Right lung (tissue), 5 donors: ENCODE results near the gene SPATA20. TPM values are rescaled to one million over a fixed set of nuclear protein-coding genes. Genes with fewer than 3 reads are reported as not detected.

ENCODE experiments used
- DNase-seq, 2 donors: peaks; one replicate each; pipeline ENCODE4 v3.0.0-alpha.2; 2013
- polyA plus RNA-seq, 5 donors: library from polyadenylated mRNA; unstranded; fragments of 120-200 nt; gene quantifications; one replicate each; pipeline versions ENCODE4 v1.2.1 to v1.2.3, GENCODE V29; 2013; ENCODE audit warnings: inconsistent platforms in 1 of 5, low replicate concordance in 1 of 5; ENCODE audit not compliant: insufficient read length in 5 of 5, insufficient read depth in 1 of 5

The SPATA20 gene
- polyA plus RNA-seq, 5 donors = 38.0 to 51.3 (median 41.6) TPM

DNA sequence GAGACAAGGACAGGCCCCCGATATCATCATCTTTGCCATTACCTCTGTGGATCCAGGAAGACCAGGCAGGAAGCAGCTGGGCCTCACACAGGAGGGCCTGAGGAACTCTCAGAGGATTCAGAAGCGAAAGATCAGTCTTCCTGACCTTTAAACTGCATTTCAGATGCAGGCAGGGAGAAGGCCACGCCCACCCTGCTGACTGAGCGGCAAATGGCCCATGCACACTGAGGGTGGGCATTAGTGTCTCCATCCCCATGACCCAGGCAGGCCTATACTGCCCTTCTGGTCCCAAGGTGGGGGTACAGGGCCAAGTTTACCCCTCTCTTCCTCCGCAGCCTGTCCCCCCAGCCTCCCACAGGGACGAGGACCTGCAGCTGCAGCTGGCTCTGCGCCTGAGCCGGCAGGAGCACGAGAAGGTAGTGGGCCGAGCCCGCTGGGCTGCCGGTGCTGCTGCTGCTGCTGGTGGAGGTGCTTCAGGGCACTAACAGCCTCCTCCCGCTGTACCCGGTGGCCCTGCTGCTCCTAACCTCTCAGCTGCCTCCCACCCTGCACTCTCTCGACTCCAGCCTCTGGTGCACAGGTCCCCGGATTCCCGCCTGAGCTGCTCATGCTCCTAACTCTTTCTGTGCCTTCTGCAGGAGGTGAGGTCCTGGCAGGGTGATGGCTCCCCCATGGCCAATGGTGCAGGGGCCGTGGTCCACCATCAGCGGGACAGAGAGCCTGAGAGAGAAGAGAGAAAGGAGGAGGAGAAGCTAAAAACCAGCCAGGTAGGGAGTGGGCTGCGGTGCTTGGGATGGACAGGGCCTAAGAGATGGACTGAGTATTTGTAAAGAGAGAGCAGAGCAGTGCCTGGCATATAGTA is 8.2 kb upstream of the SPATA20 start:
- DNase-seq = no peak

DNA sequence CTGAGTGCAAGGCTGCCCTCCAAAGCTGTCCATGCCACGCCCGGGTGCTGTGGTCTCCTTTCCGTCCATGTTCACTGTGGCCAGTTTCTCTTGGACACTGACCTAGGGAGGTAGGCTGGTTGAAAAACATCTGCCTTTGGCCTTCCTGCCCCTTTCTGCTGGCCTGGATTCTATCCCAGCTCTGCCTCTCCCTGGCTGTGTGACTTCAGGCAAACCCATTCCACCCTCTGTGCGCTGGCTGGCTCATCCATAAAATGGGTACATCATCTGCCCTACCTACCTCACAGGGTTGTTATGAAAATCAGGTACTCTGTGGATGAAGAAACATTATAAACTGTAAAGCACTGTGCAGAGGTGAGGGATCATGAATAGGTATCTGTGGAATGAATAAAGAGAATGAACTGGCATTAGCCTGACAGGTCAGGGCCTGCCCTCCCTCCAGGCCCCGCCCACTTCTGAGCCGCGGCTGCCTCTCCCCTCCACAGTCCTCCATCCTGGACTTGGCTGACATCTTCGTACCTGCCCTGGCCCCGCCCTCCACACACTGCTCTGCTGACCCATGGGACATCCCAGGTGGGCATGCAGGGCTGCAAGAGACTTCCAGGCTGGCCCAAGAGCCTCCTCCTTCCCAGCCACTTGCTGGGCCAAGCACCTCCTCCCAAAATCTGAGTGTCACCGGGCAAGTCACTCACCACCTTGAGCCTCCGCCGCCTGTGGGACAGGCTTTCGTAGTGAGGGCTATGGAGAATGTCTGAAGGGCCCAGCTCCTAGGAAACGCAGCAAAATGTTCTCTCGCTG is 7.0 kb upstream of the SPATA20 start:
- no peak for DNase-seq

DNA sequence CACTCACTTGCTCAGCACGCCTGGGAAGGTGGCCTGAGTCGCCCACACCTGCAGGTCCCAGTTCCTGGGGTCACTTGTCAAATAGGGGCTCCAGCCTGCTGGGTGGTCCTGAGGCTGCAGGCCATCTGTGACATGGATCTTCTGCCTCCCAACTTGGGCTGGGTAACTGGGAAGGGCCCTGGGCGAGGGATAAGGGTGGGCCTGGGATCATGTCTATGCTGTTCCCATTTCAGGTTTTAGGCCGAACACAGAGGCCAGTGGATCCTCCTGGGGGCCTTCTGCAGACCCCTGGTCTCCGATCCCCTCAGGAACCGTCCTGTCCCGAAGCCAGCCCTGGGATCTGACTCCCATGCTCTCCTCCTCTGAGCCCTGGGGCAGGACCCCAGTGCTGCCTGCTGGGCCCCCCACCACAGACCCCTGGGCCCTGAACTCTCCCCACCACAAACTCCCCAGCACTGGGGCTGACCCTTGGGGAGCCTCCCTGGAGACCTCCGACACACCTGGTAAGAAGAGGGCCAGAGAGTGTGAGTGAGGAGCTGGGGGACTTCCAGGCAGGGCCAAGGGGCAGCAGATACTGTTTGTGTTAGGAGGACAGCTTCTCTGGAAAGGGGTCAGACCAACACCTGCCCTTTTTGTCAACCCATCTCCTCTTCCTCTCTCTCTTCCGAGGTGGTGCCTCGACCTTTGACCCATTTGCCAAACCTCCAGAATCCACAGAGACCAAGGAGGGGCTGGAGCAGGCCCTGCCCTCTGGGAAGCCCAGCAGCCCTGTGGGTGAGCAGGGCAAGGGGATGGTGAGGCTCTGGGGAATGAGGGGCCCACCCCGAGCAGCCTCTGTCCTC is 6.2 kb upstream of the SPATA20 start:
- no peak for DNase-seq

DNA sequence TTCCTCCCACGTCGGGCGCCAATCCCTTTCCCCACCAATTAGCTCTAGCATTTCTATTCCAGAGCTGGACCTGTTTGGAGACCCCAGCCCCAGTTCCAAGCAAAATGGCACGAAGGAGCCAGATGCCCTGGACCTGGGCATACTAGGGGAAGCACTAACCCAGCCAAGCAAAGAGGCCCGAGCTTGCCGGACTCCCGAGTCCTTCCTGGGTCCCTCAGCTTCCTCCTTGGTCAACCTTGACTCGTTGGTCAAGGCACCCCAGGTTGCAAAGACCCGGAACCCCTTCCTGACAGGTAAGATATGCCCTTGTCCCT is 5.6 kb upstream of the SPATA20 start:
- no peak for DNase-seq

DNA sequence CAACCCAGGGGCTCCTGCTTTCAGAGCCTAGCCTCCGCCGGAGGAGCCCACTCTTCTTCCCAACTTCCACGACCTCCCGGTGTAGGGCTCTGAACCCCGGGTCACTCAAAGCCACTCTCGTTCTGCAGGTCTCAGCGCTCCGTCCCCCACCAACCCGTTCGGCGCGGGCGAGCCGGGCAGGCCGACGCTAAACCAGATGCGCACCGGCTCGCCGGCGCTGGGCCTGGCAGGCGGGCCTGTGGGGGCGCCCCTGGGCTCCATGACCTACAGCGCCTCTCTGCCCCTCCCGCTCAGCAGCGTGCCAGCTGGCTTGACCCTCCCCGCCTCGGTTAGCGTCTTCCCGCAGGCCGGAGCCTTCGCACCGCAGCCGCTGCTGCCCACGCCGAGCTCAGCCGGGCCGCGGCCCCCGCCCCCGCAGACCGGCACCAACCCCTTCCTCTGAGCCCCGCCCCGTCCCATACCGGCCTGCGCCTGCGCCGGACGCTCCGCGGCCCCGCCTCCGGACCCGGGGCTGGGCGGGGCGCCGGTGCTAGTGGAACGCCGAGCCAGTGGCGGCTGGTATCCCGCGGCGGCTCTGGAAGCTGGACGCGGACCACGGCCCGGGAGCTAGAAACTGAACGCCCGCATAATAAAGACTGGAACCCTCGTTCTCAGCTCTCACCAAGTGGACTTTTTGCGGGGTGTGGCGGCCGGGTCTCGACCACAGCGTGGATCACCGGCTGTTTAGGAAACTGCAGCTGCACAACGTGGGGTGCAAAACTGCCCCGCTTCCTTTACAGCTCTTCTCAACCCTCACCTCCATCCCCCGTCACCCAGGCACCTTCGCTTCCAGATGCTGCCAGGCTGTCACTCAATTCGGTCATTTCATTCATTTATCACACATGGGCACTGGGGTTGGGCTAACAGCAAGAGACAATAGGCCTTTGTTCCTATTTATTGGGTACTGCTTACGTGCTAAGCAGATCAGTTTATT is 5.0 kb upstream of the SPATA20 start:
- DNase-seq = peak; percentile 83

DNA sequence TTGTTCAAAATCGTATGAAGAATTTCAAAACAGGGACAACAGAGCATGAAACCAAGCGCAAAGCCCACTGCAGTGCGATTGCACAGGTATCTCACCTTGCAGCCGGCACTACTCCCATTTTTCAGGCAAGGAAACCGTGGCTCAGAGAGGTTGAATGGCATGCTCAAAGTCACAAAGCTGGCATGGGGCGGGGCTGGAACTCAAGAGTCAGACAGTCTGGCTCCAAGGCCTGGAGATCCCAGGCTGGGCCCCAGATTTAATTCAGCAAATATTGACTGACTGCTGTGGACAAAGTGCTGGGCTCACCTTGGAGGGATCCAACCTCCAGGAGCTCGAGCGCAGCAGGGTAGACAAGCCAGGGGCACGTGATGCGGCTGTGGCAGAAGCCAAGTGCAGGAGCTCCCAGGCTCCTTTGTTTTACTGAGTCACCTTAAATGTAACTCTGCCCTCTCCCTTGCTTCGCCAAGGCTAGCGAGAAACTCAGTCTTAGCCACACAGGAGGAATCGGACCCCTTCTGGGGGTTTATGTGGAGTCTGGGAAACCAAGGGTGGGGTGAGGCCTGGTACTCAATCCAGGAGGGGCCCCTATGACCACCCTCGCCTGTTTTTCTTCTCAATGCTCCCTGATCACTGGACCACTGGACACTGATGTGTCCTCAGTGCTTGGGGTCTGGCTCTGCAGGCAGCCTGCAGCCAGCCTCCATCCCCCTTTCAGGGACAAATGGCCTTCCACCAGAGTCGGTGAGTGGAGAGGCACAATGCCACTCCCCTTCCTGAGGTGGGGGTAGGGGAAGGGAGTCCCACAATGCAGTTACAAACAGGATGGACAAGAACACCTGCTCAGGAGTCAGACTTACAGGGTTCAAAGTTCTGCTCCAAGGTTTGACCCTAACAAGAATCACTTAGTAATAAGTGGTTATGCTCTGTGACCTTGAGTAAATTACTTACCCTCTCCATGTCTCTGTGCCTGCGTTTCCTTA is 3.9 kb upstream of the SPATA20 start:
- DNase-seq = no peak

DNA sequence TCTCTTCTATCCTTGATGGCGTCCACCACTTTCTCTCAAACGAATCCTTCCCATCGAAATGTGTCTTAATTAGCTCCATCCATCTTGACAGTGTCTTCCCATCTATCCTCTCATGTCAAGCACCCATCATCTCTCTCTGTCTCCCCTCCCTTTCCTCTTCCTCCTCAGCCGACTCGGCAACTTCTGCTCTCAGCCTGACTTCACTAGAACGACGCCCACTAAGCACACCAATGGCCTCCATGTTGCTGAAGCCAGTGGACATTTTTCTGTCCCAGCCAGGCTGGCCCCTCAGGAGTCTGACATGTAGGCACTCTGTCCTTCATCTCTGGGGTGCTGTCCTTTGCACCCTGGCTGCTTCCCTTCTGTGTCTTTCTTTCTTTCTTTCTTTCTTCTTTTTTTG is 2.5 kb upstream of the SPATA20 start:
- no peak for DNase-seq

DNA sequence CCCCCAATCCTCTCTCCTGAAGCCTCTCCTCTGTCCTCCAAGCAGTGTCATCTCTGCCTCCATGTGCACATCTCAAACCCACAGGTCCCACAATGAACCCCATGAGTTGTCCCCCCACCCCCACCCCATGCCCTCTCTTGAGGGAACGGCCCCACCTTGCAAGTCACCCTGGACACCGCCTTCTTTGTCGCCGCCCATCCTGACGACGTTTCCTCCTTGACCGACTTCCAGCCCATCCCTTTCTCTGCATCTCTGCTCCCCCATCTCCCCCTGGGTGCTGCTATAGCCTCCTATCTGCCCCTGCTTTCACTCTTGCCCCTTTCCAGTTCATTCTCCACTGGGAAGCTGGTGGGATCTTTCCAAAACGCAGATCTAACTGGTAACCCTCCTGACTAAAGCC is 1.7 kb upstream of the SPATA20 start:
- no peak for DNase-seq

DNA sequence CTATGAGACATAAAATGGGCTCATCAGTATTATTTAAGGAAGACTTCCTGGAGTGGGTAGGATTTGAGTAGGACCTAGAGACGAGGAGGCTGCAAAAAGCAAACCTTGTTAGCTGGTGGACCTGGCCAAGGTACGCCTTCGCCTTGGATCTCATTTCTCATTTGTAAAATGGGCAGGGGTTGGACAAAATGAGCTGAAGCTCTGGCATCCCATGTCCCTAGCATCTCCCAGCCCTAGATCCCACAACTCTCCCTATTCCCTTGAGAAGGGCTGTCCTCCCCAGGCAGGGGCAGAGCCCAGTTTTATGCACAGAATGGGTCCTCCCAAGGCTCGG is 306 bp upstream of the SPATA20 start:
- no peak for DNase-seq

DNA sequence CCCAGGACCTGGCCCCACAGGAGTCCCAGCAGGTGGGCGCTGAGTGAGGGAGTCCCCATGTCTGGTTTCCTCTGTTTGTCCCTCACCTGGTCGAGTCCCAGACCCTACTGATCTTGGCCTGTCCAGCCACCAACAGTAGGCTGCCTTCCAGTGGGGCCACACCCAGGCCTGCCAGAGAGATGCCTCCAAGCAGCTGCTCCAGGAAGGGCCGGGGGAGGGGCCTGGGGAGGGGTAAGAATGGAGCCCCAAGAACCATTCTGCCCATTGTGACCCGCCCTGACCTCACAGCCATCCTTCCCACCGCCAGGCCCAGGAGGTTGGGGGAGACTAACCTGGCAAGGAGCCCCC is 736 bp downstream of the SPATA20 start:
- no peak for DNase-seq

DNA sequence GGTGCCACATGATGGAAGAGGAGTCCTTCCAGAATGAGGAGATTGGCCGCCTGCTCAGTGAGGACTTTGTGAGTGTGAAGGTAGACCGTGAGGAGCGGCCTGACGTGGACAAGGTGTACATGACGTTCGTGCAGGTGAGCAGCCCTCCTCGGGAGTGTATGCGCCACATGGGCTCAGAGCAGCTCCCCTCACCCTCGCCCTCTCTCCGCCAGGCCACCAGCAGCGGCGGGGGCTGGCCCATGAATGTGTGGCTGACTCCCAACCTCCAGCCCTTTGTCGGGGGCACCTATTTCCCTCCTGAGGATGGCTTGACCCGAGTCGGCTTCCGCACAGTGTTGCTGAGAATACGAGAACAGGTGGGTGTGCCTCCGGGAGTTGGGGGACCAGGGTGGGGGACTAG is 1.9 kb downstream of the SPATA20 start:
- no peak for DNase-seq

DNA sequence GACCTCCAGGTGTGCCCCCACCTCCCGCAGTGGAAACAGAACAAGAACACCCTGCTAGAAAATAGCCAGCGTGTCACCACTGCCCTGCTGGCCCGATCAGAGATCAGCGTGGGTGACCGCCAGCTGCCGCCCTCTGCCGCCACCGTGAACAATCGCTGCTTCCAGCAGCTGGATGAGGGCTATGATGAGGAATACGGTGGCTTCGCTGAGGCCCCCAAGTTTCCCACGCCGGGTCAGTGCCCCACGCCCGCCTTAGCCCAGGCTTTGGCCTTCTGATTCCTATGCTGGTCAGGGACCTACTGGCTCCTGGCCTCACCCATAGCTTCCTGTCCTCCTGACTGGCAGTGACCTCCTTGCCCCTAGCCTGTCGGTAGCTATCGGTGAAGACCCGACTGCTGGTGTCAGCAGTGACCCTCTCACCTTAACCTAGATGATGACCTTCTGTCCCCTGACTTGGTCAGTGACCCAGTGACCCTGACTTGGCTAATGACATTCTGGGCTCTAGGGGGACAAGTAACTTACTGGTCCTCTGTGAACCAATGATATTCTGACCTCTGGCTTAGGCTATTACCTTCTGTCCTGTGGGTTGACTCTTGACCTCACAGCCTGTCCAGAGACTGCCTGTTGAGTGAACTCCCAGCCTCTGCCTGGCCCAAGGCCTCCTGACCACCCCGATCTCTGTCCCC is 2.4 kb downstream of the SPATA20 start:
- DNase-seq = no peak

DNA sequence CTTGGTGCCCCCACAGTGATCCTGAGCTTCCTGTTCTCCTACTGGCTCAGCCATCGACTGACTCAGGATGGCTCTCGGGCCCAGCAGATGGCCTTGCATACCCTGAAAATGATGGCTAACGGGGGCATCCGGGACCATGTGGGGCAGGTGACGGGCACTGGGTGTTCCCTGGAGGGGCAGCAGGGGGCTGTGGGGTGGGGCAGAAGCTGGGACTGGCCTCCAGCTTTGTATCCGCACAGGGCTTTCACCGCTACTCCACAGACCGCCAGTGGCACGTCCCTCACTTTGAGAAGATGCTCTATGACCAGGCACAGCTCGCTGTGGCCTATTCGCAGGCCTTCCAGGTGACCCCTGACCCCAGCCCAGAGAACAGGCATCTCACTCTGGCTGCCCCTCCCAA is 3.0 kb downstream of the SPATA20 start:
- no peak for DNase-seq

DNA sequence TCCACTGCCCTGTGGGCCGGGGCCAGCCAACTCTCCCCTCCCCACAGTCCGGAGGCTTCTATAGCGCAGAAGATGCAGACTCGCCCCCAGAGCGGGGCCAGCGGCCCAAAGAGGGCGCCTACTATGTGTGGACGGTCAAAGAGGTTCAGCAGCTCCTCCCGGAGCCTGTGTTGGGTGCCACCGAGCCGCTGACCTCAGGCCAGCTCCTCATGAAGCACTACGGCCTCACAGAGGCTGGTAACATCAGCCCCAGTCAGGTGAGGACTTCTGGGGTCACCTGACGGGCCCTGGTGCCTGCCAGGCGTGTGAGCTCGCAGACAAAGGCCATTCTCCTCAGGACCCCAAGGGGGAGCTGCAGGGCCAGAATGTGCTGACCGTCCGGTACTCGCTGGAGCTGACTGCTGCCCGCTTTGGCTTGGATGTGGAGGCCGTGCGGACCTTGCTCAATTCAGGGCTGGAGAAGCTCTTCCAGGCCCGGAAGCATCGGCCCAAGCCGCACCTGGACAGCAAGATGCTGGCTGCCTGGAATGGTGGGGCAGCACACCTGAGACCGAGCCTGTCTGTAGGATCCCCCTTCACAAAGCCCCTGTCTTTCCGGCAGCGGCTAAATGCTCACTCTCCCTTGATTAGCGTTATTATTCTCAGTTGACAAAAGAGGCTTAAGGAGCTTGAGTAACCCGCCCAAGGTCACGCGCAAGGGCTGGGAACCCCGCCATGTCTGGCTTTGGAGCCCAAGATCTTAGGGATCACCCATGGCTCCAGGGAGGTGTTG is 3.9 kb downstream of the SPATA20 start:
- DNase-seq = peak; percentile 79 to 85

DNA sequence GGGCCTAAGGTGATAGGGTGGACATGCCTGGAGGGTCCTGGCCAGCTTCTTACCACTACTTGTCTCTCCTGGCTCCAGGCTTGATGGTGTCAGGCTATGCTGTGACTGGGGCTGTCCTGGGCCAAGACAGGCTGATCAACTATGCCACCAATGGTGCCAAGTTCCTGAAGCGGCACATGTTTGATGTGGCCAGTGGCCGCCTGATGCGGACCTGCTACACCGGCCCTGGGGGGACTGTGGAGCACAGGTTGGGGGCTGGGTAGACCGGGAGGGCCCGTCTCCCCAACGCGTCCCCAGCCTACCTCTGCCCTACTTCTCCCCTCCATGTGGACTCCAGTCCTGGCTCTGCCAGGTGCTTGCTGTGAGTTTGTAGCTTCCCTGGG is 4.5 kb downstream of the SPATA20 start:
- no peak for DNase-seq

DNA sequence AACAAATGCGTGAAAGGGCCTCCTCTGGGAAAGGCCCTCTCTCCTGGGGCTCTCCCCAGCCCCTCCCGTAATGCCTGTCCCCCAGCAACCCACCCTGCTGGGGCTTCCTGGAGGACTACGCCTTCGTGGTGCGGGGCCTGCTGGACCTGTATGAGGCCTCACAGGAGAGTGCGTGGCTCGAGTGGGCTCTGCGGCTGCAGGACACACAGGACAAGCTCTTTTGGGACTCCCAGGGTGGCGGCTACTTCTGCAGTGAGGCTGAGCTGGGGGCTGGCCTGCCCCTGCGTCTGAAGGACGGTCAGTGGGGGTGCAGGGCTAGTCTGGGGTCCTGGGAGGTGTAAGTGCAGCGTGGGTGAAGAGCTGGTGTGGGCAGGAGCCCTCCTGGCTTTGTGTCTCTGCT is 4.9 kb downstream of the SPATA20 start:
- no peak for DNase-seq

DNA sequence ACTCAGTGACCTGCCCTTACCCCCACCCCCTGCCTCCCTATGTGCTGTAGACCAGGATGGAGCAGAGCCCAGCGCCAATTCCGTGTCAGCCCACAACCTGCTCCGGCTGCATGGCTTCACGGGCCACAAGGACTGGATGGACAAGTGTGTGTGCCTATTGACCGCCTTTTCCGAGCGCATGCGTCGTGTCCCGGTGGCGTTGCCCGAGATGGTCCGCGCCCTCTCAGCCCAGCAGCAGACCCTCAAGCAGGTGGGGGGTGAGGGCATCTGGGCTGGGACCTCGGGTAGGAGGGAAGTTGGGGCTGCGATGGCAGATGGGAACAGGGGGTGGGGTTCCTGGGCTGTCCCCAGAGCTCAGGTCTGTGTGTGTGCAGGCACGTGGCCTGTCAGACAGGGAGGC is 7.2 kb downstream of the SPATA20 start:
- no peak for DNase-seq

DNA sequence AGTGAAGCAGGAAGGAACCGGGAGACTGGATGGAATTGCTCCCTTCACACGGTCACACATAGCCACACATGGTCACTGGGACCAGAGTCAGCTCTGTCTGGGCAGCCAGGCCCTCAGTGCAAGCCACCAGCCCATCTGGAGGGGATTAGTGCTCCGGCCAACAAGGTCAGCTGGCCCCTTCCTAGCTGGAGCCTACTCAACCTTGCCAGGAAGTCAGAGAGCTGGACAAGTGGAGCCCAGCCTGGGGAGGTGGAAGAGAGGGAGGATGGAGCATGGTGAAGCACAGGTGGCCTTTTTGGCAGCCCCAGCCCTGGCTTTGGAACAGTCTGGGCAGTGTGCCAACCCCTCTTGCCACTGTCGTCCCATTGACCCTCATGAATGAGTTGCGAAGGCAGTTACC is 9.8 kb downstream of the SPATA20 start:
- no peak for DNase-seq

DNA sequence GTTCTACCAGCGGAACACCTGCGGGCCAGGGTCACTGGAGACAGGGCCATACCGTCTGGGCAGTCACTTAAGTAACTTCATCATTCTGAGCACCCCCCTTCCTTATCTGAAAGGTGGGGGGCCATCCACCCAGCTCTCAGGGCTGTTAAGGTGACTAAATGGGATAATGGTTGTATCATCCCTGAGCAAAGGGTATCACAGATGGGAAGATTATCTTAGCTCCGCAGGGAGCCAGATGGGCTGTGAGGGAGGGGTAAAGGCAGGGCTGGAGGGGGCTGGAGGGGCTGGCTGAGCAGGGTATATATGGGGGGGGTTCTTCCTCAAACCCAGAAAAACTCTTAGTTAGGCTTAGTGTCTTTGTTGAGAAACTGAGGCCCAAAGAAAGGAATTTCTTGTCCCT is 10.7 kb downstream of the SPATA20 start:
- no peak for DNase-seq
